GDM1 (cell line): ENCODE measurements around the gene KRCC1.
"Not testable (repeated sequence)": the region's sequence is repeated elsewhere in the genome, so short reads cannot be mapped to it uniquely, and the experiment has no call there.

Experiments used
- DNase-seq: peaks from one replicate; lab custom pipeline; 2025; lab: John Stamatoyannopoulos, UW

Gene KRCC1

GRCh38 chr2:88002359-88002707 lies 53.2 kb downstream of the KRCC1 start:
- no peak for DNase-seq

- DNase-seq, result not testable (repeated sequence)
Measured at GRCh38 chr2:88000474-88000873, 55.1 kb downstream of the KRCC1 start.

GRCh38 chr2:87996570-87996969 lies 59.0 kb downstream of the KRCC1 start:
- no peak for DNase-seq

GRCh38 chr2:87995756-87996155 lies 59.8 kb downstream of the KRCC1 start:
- no peak for DNase-seq

GRCh38 chr2:87994304-87994850 lies 61.2 kb downstream of the KRCC1 start:
- DNase-seq, result not testable (repeated sequence)

- DNase-seq, result not testable (repeated sequence)
Measured at GRCh38 chr2:87992569-87992968, 63.0 kb downstream of the KRCC1 start.

- not testable (repeated sequence) for DNase-seq
Measured at GRCh38 chr2:87987473-87987872, 68.1 kb downstream of the KRCC1 start.

GRCh38 chr2:87985902-87986301 lies 69.7 kb downstream of the KRCC1 start:
- not testable (repeated sequence) for DNase-seq

- not testable (repeated sequence) for DNase-seq
Measured at GRCh38 chr2:87981182-87981581, 74.4 kb downstream of the KRCC1 start.
